WERI-Rb-1 (cell line): ENCODE measurements around the gene NOL9.
A peak's percentile ranks its signal among the peaks of the same experiment; 100 is the strongest.
"Not testable (repeated sequence)": the region's sequence is repeated elsewhere in the genome, so short reads cannot be mapped to it uniquely, and the experiment has no call there.

Experiments
- DNase-seq: peaks from one replicate; pipeline ENCODE4 v3.0.0-alpha.2; 2020
- H3K27ac ChIP-seq: fragments of 250-450 bp; sonication (Bioruptor Pico); 2 replicates; pipeline ENCODE4 v1.5.1; 2020; ENCODE audit warnings: mild to moderate bottlenecking, moderate library complexity
- H3K27me3 ChIP-seq: fragments of 250-450 bp; sonication (Bioruptor Pico); 2 replicates; pipeline ENCODE4 v1.5.1; 2021; ENCODE audit warnings: mild to moderate bottlenecking, low read depth, moderate library complexity; ENCODE audit not compliant: insufficient read depth, severe bottlenecking
- H3K36me3 ChIP-seq: fragments of 250-450 bp; sonication (Bioruptor Pico); 2 replicates; pipeline ENCODE4 v1.5.1; 2020; ENCODE audit warnings: mild to moderate bottlenecking, moderate library complexity
- H3K4me3 ChIP-seq: 2 replicates; pipeline ENCODE4 v1.5.1; 2011; ENCODE audit warnings: low read depth, mild to moderate bottlenecking, control low read depth, low read length
- H3K9me3 ChIP-seq: fragments of 250-450 bp; sonication (Bioruptor Pico); 2 replicates; pipeline ENCODE4 v1.5.1; 2021; ENCODE audit warnings: mild to moderate bottlenecking, moderate library complexity; ENCODE audit not compliant: severe bottlenecking
- CTCF ChIP-seq: IDR thresholded peaks from 2 replicates; pipeline ENCODE4 v1.5.1; 2011; ENCODE audit warnings: low read depth, mild to moderate bottlenecking, control low read depth, inconsistent platforms, low read length

NOL9 gene

DNA sequence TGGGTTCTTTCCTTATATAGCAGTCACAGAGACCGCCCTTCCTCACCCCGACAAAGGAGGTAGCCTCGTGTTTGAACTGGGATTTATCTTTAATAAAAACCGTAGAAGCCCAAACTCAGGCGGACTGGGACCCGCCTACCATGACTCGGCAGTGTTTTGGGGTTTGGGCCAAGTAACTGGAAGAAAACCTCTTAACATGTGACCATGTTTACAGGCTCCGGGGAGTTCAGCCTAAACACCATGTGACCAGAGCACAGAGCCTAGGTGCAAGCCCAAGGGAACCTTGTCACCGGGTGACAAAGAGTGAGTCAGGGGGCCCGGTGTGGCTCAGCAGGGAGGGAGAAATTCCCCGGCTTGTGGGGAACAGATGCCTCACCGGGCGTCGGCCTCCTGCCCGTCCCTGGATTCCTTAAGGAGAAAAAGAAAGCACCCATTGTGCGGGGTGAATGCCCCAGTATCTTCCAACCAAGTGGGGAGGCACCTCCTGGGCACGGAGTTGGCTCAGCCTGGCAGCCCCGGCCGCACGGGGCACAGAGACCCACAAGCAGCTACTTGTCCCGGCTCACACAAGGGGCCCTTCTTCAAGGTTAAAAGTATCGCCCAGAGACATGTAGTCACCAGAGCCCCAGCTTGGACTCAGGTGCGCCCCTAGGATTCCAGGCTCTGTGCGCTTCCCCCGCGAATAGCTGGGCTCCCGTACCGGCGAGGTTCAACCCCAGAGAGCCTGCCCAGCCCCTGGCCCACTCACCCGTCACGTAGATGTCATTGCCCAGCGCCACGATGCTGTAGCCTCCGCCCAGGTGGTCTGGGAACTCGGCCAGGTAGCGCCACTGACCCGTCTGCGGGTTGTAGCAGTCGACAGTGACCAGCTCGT is 47.0 kb upstream of the NOL9 start:
- Histone ChIP-seq H3K9me3 (no peaks in the 10 kb centered on the region), H3K36me3 (peaks cover 40% of the 10 kb centered on the region), H3K4me3 (peak overlapping the region; percentile 69), H3K27ac (peak overlapping the region; percentile 74), H3K27me3 (no peaks in the 10 kb centered on the region)
- 0 out of 2 replicates have a peak, but pooled peaks have one; percentile 14 for TF ChIP-seq CTCF
- no peak for DNase-seq

- TF ChIP-seq CTCF: no peak
- no peaks in the 10 kb centered on the region for H3K27me3 ChIP-seq
- H3K4me3 ChIP-seq: peak overlapping the region; percentile 69
- peak overlapping the region; percentile 74 for H3K27ac ChIP-seq
- H3K9me3 ChIP-seq: no peaks in the 10 kb centered on the region
- peaks cover 47% of the 10 kb centered on the region for H3K36me3 ChIP-seq
- DNase-seq: peak; percentile 61
These were observed 46.2 kb upstream of the NOL9 start for GRCh38 chr1:6600410-6601048.

GRCh38 chr1:6599991-6600390 is 45.7 kb upstream of the NOL9 start:
- H3K27ac ChIP-seq: peak overlapping the region; percentile 74
- H3K4me3 ChIP-seq: peak overlapping the region; percentile 69
- H3K36me3 ChIP-seq: peaks cover 49% of the 10 kb centered on the region
- not testable (repeated sequence) for DNase-seq, H3K9me3 ChIP-seq, H3K27me3 ChIP-seq

GRCh38 chr1:6599141-6599975 is 45.0 kb upstream of the NOL9 start:
- DNase-seq: no peak
- no peaks in the 10 kb centered on the region for H3K9me3 ChIP-seq
- H3K27ac ChIP-seq: no peak overlapping the region
- no peak for TF ChIP-seq CTCF
- H3K27me3 ChIP-seq: no peaks in the 10 kb centered on the region
- H3K4me3 ChIP-seq: no peak overlapping the region
- H3K36me3 ChIP-seq: peaks cover 54% of the 10 kb centered on the region

DNA sequence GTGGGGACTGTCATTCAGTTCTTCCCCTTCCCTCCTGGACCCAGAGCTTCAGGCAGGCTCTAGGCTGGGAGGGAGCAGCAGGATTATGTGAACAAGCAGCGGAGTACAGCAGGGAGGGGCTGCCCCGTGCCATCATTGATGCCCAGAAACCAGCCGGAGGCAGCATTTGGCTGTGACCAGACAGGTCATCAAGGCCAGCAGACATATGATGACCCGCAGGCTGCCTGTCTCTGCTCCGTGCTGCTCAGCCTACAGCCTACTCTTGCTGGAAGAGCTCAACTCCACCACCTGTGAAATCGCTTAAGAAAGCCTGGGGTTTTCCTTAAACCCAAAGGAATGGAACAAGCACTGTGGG is 43.4 kb upstream of the NOL9 start:
- Histone ChIP-seq H3K4me3 (no peak overlapping the region), H3K27me3 (no peaks in the 10 kb centered on the region), H3K9me3 (no peaks in the 10 kb centered on the region), H3K36me3 (peaks cover 70% of the 10 kb centered on the region), H3K27ac (no peak overlapping the region)
- TF ChIP-seq CTCF: no peak
- DNase-seq: no peak
